Fibroblast of mammary gland (primary cell): ENCODE measurements around the gene GRIK1.

Experiments
- DNase-seq: peaks from one replicate; pipeline ENCODE4 v3.0.0-alpha.2; 2010; ENCODE audit warnings: low read depth
- H3K4me3 ChIP-seq: 2 replicates; pipeline ENCODE4 v1.5.1; 2011; ENCODE audit warnings: low read depth, mild to moderate bottlenecking, low read length, moderate library complexity; ENCODE audit not compliant: control insufficient read depth
- TF ChIP-seq, protein P1 (sequence below): conservative IDR thresholded peaks from 2 replicates; pipeline ENCODE4 v1.5.1; 2011; ENCODE audit warnings: low read depth, low read length, inconsistent platforms; ENCODE audit not compliant: control insufficient read depth, insufficient read depth

GRIK1 gene

GRCh38 chr21:29819675-29820326, 120.0 kb downstream of the GRIK1 start:
- DNase-seq, result no peak
- TF ChIP-seq, protein P1, sequence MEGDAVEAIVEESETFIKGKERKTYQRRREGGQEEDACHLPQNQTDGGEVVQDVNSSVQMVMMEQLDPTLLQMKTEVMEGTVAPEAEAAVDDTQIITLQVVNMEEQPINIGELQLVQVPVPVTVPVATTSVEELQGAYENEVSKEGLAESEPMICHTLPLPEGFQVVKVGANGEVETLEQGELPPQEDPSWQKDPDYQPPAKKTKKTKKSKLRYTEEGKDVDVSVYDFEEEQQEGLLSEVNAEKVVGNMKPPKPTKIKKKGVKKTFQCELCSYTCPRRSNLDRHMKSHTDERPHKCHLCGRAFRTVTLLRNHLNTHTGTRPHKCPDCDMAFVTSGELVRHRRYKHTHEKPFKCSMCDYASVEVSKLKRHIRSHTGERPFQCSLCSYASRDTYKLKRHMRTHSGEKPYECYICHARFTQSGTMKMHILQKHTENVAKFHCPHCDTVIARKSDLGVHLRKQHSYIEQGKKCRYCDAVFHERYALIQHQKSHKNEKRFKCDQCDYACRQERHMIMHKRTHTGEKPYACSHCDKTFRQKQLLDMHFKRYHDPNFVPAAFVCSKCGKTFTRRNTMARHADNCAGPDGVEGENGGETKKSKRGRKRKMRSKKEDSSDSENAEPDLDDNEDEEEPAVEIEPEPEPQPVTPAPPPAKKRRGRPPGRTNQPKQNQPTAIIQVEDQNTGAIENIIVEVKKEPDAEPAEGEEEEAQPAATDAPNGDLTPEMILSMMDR, result no peak
- H3K4me3 ChIP-seq, result no peak overlapping the region

- no peak for DNase-seq
- H3K4me3 ChIP-seq, result no peak overlapping the region
- TF ChIP-seq, protein P1, result no peak
These were observed 121.3 kb downstream of the GRIK1 start for GRCh38 chr21:29818383-29818921.

DNA sequence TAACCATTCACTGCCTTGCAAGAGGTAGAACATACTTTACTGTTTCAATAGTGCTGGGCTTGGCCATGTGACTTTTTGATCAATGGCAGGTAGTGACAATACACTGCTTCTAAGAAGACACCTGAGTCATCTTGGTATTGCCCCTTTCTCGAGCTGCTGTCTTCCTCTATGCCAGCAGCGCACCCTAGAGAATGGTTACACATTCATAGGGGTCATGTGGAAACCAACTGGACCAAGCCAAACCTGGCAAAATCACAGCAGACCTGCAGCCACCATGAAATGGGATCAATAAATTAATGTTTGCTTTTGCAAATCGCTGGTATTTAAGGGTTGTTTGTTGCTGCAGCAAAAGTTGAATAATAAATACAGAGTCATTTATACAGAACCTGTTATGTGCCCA, 122.3 kb downstream of the GRIK1 start:
- TF ChIP-seq, protein P1, result no peak
- H3K4me3 ChIP-seq, result no peak overlapping the region
- DNase-seq, result no peak

- TF ChIP-seq, protein P1, result no peak
- DNase-seq, result no peak
- H3K4me3 ChIP-seq, result no peak overlapping the region
These were observed 126.8 kb downstream of the GRIK1 start for GRCh38 chr21:29812947-29813346.

GRCh38 chr21:29810871-29811270, 128.9 kb downstream of the GRIK1 start:
- no peak overlapping the region for H3K4me3 ChIP-seq
- no peak for DNase-seq
- TF ChIP-seq, protein P1, result no peak

- TF ChIP-seq, protein P1, result no peak
- no peak overlapping the region for H3K4me3 ChIP-seq
- DNase-seq, result no peak
These were observed 131.6 kb downstream of the GRIK1 start for GRCh38 chr21:29808153-29808552.
